ENCODE results near the gene TPRN.

GRCh38 chr9:137165250-137165836 is 35.2 kb downstream of the TPRN start:
- no peak for TF ChIP-seq EZH2 (IDR thresholded peaks at IDR 0.05; ENCODE audit: low read length, missing control alignments)
- TF ChIP-seq, protein P1, sequence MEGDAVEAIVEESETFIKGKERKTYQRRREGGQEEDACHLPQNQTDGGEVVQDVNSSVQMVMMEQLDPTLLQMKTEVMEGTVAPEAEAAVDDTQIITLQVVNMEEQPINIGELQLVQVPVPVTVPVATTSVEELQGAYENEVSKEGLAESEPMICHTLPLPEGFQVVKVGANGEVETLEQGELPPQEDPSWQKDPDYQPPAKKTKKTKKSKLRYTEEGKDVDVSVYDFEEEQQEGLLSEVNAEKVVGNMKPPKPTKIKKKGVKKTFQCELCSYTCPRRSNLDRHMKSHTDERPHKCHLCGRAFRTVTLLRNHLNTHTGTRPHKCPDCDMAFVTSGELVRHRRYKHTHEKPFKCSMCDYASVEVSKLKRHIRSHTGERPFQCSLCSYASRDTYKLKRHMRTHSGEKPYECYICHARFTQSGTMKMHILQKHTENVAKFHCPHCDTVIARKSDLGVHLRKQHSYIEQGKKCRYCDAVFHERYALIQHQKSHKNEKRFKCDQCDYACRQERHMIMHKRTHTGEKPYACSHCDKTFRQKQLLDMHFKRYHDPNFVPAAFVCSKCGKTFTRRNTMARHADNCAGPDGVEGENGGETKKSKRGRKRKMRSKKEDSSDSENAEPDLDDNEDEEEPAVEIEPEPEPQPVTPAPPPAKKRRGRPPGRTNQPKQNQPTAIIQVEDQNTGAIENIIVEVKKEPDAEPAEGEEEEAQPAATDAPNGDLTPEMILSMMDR (conservative IDR thresholded peaks at IDR 0.05 in 1 of 2, IDR thresholded peaks at IDR 0.05 in 1 of 2; ENCODE audit: low read depth in 1 of 2, low read length in 2 of 2) = no peak
